GM18526 (cell line): Measurements from ENCODE around the gene WNT10A.

Source experiments
- POLR2A ChIP-seq: IDR thresholded peaks from 3 replicates; pipeline ENCODE4 v1.6.1; 2011; ENCODE audit not compliant: insufficient read length; ENCODE audit errors: extremely low read depth

Gene WNT10A

GRCh38 chr2:218855305-218856166, 25.1 kb upstream of the WNT10A start:
- TF ChIP-seq POLR2A = no peak

GRCh38 chr2:218856167-218856895, 24.3 kb upstream of the WNT10A start:
- no peak for TF ChIP-seq POLR2A

DNA sequence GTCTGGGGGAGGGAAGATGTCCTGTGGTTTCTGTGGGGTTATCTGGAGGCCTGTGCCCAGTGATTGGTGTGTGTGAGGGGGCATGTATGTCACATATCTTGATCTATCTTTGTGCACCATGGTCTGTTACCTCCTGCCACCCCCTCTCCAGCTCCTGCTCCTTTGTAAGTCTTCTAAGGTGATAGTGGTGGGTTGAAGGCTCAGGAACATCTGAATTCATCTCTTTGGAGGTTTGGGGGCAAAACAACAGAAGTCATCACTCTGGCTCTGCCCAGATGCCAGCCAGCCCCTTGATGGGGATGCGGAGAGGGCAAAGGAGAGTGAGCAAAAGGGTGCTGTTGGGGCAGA, 23.8 kb upstream of the WNT10A start:
- TF ChIP-seq POLR2A = no peak

DNA sequence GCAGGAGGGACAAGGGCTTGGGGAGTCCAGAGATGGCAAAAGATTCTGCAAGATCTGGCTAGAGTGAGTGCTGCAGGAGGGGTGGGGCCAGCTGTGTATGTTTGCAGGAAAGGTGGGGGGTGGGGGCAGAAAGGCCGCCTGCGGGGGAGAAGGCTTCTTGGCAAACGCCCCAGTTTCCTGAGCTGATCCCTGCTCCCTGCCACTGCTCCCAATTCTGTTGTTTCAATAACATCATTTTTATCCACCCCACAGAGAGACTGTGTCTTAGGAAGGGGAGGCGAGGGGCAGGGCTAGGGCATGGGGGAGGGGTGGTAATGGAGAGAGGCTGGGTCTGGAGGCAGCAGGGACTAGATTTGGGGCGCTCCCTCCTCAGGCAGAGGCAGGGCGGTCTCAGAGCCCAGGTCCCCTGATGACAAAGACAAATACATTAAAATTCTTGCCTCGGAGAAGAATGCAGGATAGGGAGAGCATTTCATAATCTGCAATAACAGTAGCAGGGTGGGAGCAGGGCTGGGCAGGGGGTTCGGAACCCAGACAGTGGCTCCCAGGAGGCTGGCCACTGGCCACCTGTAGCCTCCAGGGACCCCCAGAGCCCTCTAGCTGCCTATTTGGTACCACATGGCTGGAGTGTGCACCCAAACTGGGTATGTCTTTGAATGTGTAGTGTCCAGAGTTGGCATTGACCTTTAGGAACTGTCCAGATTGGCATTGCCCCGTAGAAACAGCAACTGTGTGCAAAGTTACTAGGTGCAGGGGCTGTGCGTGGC, 23.1 kb upstream of the WNT10A start:
- TF ChIP-seq POLR2A = no peak

DNA sequence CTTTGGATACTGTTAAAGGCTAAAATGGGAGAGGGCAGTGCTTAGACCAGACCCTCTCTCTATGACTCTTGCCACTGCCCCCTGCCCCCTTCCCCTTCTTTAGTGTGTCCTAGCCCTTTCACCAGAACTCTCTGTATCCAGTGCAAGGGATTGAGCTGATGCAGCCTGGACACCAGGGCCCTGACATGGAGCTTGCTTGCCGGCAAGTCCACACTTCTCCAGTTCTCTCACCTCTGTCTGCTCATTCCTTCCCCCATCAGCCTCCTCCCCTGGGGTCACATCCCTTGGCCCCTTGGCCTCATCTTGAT, 22.6 kb upstream of the WNT10A start:
- TF ChIP-seq POLR2A = no peak

GRCh38 chr2:218858671-218859555, 21.7 kb upstream of the WNT10A start:
- TF ChIP-seq POLR2A = no peak

DNA sequence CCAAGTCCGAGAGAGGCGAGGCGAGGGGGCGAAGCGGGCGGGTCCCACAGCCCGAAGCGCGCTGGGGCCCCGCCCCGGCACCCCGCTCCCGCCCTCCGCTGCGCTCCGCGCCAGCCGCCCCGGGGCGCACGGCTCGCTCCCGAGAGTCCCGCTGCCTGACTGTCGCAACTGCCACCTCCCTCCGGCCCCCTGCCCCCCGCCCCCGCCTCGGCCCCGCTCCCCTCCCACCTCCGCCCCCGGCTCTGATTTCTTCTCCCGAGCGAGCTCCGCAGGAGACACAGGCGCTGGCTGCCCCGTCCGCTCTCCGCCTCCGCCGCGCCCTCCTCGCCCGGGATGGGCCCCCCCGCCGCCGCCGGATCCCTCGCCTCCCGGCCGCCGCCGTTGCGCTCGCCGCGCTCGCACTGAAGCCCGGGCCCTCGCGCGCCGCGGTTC, 21.1 kb upstream of the WNT10A start, which contains the start of gene WNT6:
WNT6 (plus strand) TSS at position 250 of the 432 bp plus-strand sequence. CDS start 233 bp downstream, outside the sequence.
- TF ChIP-seq POLR2A = no peak

DNA sequence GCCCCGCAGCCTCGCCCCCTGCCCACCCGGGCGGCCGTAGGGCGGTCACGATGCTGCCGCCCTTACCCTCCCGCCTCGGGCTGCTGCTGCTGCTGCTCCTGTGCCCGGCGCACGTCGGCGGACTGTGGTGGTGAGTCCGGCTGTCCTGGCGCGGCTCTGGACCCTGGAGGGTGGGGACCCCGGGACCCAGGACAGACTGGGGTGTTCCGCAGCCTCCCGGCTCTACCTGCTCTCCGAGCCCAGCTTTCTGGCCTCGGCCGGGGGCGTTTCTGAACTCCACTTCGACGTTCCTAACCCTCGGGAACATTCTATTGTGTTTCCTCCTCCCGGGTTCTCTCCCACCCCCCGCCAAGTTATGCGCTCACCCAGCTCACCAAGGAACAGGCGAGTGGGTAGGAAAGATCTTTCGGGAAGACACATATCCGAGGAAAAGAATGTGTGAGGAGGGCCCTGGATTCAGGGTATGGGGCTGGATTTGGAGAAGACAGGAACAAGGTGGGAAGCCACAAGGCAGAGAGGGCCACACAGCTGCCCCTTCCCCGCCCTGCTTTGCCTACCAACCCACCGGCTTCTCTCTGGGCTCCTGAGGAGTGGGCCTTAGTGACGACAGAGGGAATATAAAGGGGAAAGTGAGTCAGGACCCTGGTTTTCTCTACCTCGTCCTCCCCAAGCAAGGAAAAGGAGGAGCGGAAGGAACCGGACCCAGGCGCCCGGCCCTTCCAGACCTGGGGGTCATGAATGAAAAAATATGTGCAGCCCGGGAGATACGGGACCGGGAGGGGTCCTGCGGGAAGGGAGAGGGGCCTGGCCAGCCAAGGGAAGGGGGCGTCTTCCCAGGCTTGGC, 20.4 kb upstream of the WNT10A start:
- TF ChIP-seq POLR2A = no peak

DNA sequence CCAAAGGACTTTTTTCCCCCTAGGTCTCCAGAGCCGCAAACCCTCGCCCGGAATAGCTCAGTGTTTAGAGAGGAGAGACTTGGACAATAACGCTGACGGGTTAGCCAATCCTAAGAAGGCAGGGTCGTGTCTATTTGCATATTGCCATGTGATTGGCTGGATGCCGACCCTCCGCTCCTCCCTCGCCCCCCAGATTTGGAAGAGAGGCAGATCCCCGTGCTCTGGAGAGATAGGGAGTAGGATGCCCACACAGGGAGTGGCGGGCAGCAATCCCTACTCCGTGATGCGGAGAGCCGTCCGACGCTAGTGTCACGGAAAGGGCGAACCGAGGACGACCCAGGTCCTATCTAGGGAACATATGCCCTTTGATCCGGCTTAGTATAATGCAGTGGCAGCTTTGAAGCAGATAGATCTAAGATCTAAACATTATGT, 19.7 kb upstream of the WNT10A start:
- TF ChIP-seq POLR2A = no peak

DNA sequence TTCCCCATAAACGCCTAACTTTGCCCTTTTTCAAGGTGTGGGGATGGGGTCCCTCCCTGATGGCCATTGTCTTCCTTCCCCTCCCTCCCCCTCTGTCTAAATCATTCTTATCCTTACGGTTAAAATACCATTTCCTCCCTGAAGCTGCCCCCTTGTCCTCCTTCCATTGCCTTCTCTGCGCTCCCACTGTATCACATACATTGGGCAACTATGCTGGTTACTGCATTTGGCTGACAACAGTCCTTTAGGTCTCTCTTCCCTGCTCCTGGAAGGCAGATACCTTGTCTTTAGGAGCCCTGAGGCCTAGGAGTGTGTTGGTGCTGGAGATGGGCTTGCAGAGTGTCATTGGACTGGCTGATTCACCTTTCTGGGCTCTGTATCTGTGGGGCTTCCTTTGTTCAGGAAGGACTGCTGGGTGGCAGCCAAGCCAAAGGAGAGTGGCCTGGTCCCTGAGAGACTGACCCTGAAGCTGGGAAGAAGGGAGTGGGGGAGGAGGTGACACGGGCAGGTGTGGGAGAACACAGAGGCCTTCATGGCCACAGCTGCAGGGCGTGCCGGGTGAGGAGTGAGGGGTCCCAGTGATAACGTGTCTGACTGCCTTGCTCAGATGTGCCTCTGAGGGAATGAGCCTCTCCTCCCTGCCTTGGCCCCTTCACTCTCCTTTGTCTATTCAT, 18.9 kb upstream of the WNT10A start:
- TF ChIP-seq POLR2A = no peak

GRCh38 chr2:218863021-218863520, 17.6 kb upstream of the WNT10A start:
- TF ChIP-seq POLR2A = no peak

DNA sequence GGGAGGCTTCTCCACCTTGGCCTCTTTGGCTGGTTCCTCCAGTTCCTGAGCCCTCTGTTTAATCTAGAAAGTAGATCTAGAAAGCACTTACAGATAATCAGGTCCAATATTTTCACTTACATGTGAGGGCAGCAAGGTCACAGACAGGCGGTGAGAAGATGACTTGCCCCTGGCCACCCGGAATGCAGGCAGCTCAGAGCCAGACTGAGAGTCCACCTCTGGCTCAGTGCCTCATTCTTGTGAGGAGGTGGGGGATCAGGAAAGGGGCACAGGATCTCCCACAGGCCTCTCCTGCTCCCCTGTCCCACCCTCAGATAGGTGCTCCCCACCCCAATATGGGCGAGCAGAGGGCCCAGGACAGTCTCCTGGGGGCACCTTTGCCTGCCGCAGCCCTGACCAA, 15.3 kb upstream of the WNT10A start:
- no peak for TF ChIP-seq POLR2A

GRCh38 chr2:218865999-218866398, 14.7 kb upstream of the WNT10A start:
- no peak for TF ChIP-seq POLR2A
